Stimulated activated CD4-positive, alpha-beta T cell treated with anti-CD3 and anti-CD28 coated beads, Interleukin-12 subunit alpha, Interleukin-12 subunit beta, amount 100 ng/mL, for 48 hours (primary cell): Measurements from ENCODE around the gene TTC39A.

Experiments used
- DNase-seq, 3 donors: peaks; one replicate each; pipeline ENCODE4 v3.0.0-alpha.2; 2020; ENCODE audit warnings: low read depth in 2 of 3, low spot score in 1 of 3

Gene TTC39A

GRCh38 chr1:51298322-51298705 lies 32.0 kb downstream of the TTC39A start:
- no peak for DNase-seq

- no peak for DNase-seq
Observed at GRCh38 chr1:51297401-51298321, 32.7 kb downstream of the TTC39A start.

- DNase-seq, result peak; percentile 73 to 88 (median 73)
Observed at GRCh38 chr1:51296383-51297357, 33.7 kb downstream of the TTC39A start.

- DNase-seq, result no peak
Observed at GRCh38 chr1:51295926-51296325, 34.4 kb downstream of the TTC39A start.

- DNase-seq, result no peak
Observed at GRCh38 chr1:51294566-51295184, 35.7 kb downstream of the TTC39A start.

GRCh38 chr1:51293898-51294515 lies 36.4 kb downstream of the TTC39A start:
- no peak for DNase-seq

GRCh38 chr1:51290489-51290847 lies 39.9 kb downstream of the TTC39A start:
- no peak for DNase-seq

- no peak for DNase-seq
Observed at GRCh38 chr1:51289676-51290488, 40.5 kb downstream of the TTC39A start.

GRCh38 chr1:51288578-51288977 lies 41.8 kb downstream of the TTC39A start:
- no peak for DNase-seq

GRCh38 chr1:51287966-51288365 lies 42.4 kb downstream of the TTC39A start:
- no peak for DNase-seq

GRCh38 chr1:51285055-51285454 lies 45.3 kb downstream of the TTC39A start:
- no peak for DNase-seq

GRCh38 chr1:51284487-51284954 lies 45.8 kb downstream of the TTC39A start:
- DNase-seq, result no peak

- DNase-seq, result no peak
Observed at GRCh38 chr1:51283979-51284378, 46.4 kb downstream of the TTC39A start.

- no peak for DNase-seq
Observed at GRCh38 chr1:51282605-51283004, 47.8 kb downstream of the TTC39A start.

GRCh38 chr1:51281807-51282206 lies 48.6 kb downstream of the TTC39A start:
- DNase-seq, result no peak

- DNase-seq, result no peak
Observed at GRCh38 chr1:51280321-51280978, 49.9 kb downstream of the TTC39A start.

- DNase-seq, result no peak
Observed at GRCh38 chr1:51276286-51276685, 54.1 kb downstream of the TTC39A start.

- no peak for DNase-seq
Observed at GRCh38 chr1:51274676-51275075, 55.7 kb downstream of the TTC39A start.

- DNase-seq, result no peak
Observed at GRCh38 chr1:51272916-51273315, 57.4 kb downstream of the TTC39A start.
